Type B pancreatic cell (in vitro differentiated cells): ENCODE measurements around the gene KIAA1671. TPM values are rescaled to one million over a fixed set of nuclear protein-coding genes. Genes with fewer than 3 reads are reported as not detected.

Experiments used
- DNase-seq: peaks from one replicate; pipeline ENCODE4 v3.0.0; 2021; ENCODE audit warnings: mixed read lengths; ENCODE audit not compliant: unreplicated experiment; ENCODE audit errors: extremely low spot score
- H3K27ac Mint-ChIP-seq: 2 replicates; pipeline ENCODE4 v1.8.0; 2021; ENCODE audit warnings: mild to moderate bottlenecking, mixed read lengths
- H3K27me3 Mint-ChIP-seq: 2 replicates; pipeline ENCODE4 v1.8.0; 2021; ENCODE audit warnings: mixed read lengths
- H3K36me3 Mint-ChIP-seq: 2 replicates; pipeline ENCODE4 v1.8.0; 2021; ENCODE audit warnings: mixed read lengths
- H3K4me1 Mint-ChIP-seq: one replicate; pipeline ENCODE4 v1.8.0; 2021; ENCODE audit warnings: mixed read lengths; ENCODE audit not compliant: unreplicated experiment
- H3K4me3 Mint-ChIP-seq: 2 replicates; pipeline ENCODE4 v1.8.0; 2021; ENCODE audit warnings: mild to moderate bottlenecking, mixed read lengths
- H3K9me3 Mint-ChIP-seq: 2 replicates; pipeline ENCODE4 v1.8.0; 2021; ENCODE audit warnings: mixed read lengths
- total RNA-seq: library from RNA; stranded (reverse); gene quantifications from 2 replicates; pipeline ENCODE4 v1.2.1, GENCODE V29; 2021; ENCODE audit warnings: low replicate concordance
- TF ChIP-seq, protein P1 (sequence below): fragments of 200-600 bp; sonication (generic); conservative IDR thresholded peaks from 2 replicates; pipeline ENCODE4 v1.5.0; 2021; ENCODE audit warnings: antibody characterized with exemption, mild to moderate bottlenecking

KIAA1671 gene
- total RNA-seq, 1 donor from 2014 or later: 22.9 TPM

DNA sequence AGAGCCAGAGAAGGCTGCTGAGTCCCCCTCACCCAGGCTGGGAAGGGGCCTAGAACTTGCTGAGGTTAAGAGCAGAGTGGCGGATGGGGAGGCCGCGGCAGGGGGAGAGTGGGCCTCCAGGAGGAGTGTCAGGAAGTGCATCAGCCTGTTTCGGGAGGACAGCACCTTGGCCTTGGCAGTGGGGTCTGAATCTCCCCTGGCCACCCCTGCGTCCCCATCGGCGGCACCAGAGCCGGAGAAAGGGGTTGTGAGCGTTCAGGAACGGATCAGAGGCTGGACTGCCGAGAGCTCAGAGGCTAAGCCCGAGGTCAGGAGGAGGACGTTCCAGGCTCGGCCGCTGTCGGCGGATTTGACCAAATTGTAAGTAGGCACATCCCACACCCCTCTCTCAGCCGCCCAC, 76.7 kb downstream of the KIAA1671 start:
- no peaks in the 10 kb centered on the region for H3K9me3 Mint-ChIP-seq
- H3K4me1 Mint-ChIP-seq: peaks cover 31% of the 10 kb centered on the region
- H3K27ac Mint-ChIP-seq: no peak overlapping the region
- no peak overlapping the region for H3K4me3 Mint-ChIP-seq
- TF ChIP-seq, protein P1, sequence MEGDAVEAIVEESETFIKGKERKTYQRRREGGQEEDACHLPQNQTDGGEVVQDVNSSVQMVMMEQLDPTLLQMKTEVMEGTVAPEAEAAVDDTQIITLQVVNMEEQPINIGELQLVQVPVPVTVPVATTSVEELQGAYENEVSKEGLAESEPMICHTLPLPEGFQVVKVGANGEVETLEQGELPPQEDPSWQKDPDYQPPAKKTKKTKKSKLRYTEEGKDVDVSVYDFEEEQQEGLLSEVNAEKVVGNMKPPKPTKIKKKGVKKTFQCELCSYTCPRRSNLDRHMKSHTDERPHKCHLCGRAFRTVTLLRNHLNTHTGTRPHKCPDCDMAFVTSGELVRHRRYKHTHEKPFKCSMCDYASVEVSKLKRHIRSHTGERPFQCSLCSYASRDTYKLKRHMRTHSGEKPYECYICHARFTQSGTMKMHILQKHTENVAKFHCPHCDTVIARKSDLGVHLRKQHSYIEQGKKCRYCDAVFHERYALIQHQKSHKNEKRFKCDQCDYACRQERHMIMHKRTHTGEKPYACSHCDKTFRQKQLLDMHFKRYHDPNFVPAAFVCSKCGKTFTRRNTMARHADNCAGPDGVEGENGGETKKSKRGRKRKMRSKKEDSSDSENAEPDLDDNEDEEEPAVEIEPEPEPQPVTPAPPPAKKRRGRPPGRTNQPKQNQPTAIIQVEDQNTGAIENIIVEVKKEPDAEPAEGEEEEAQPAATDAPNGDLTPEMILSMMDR: no peak
- no peak for DNase-seq
- H3K27me3 Mint-ChIP-seq: no peaks in the 10 kb centered on the region
- H3K36me3 Mint-ChIP-seq: no peaks in the 10 kb centered on the region

DNA sequence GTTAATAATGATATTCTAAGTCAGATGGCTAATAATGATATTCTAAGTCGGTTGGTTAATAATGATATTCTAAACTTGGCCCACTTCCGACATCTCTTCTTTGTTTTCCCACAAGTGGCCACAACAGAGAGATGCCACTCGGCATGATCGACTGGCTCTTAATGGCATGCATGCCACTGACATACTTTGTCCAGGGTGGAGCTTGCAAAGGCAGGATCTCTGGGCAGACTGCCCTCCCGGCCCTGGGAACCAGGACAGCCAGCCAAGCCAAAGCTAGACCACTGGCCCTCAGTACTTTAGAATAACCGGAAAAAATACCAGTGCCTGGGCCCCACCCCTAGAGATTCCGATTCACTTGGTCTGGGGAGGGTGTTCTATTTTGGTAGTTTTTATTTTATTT, 78.1 kb downstream of the KIAA1671 start:
- Mint-ChIP-seq H3K27me3 (no peaks in the 10 kb centered on the region), H3K4me1 (peaks cover 18% of the 10 kb centered on the region), H3K9me3 (no peaks in the 10 kb centered on the region), H3K36me3 (no peaks in the 10 kb centered on the region), H3K4me3 (no peak overlapping the region), H3K27ac (no peak overlapping the region)
- DNase-seq: no peak
- TF ChIP-seq, protein P1: no peak

GRCh38 chr22:25032066-25032465, 79.5 kb downstream of the KIAA1671 start:
- H3K27ac Mint-ChIP-seq: no peak overlapping the region
- H3K27me3 Mint-ChIP-seq: no peaks in the 10 kb centered on the region
- no peaks in the 10 kb centered on the region for H3K36me3 Mint-ChIP-seq
- no peak for DNase-seq
- no peak overlapping the region for H3K4me3 Mint-ChIP-seq
- H3K9me3 Mint-ChIP-seq: no peaks in the 10 kb centered on the region
- peaks cover 7% of the 10 kb centered on the region for H3K4me1 Mint-ChIP-seq
- TF ChIP-seq, protein P1: no peak

- no peak overlapping the region for H3K27ac Mint-ChIP-seq
- peaks cover 4% of the 10 kb centered on the region for H3K36me3 Mint-ChIP-seq
Measured at GRCh38 chr22:25035715-25036114, 83.2 kb downstream of the KIAA1671 start.

DNA sequence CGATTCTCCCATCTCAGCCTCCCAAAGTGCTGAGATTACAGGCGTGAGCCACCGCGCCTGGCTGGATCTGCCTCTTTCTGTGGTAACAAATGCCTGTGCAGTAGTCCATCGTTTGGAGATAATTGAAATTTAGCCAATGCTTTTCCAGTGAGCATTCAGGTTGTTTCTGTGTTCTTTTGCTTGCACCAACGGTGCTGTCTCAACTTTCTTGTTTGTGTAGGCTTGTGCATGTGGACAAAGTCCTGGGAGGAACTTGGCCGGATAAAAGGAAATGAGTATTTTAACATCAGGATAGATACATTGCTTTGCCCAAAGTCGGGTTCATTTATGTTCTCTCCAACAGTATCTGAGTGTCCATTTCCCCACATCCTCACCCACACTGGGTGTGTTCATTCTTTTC, 85.7 kb downstream of the KIAA1671 start:
- DNase-seq: no peak
- Mint-ChIP-seq H3K4me1 (no peaks in the 10 kb centered on the region), H3K36me3 (peaks cover 4% of the 10 kb centered on the region), H3K27ac (no peak overlapping the region), H3K9me3 (no peaks in the 10 kb centered on the region), H3K27me3 (no peaks in the 10 kb centered on the region), H3K4me3 (no peak overlapping the region)
- TF ChIP-seq, protein P1: no peak

More at GRCh38 chr22:25035715-25036114, 83.2 kb downstream of the KIAA1671 start:
- no peak for DNase-seq
- H3K4me3 Mint-ChIP-seq: no peak overlapping the region
- TF ChIP-seq, protein P1: no peak
- no peaks in the 10 kb centered on the region for H3K9me3 Mint-ChIP-seq
- no peaks in the 10 kb centered on the region for H3K4me1 Mint-ChIP-seq
- H3K27me3 Mint-ChIP-seq: no peaks in the 10 kb centered on the region

DNA sequence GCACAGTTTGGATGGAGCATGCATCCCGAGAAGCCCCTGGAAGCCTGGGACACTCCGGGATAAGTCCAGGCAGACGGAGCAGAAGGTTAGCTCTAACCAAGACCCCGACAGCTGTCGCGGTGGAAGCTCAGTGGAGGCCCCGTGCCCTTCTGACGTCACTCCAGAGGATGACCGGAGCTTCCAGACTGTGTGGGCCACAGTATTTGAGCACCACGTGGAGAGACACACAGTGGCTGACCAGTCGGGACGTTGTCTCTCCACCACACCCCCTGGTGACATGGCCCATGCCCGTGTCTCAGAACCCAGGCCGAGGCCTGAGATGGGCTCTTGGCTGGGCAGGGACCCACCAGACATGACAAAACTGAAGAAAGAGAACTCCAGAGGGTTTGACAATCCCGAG, 86.3 kb downstream of the KIAA1671 start:
- peaks cover 4% of the 10 kb centered on the region for H3K36me3 Mint-ChIP-seq
- TF ChIP-seq, protein P1: no peak
- H3K27ac Mint-ChIP-seq: no peak overlapping the region
- DNase-seq: no peak
- no peaks in the 10 kb centered on the region for H3K4me1 Mint-ChIP-seq
- H3K4me3 Mint-ChIP-seq: no peak overlapping the region
- H3K27me3 Mint-ChIP-seq: no peaks in the 10 kb centered on the region
- H3K9me3 Mint-ChIP-seq: no peaks in the 10 kb centered on the region
